Measurements from ENCODE around the gene C12orf76.

DNA sequence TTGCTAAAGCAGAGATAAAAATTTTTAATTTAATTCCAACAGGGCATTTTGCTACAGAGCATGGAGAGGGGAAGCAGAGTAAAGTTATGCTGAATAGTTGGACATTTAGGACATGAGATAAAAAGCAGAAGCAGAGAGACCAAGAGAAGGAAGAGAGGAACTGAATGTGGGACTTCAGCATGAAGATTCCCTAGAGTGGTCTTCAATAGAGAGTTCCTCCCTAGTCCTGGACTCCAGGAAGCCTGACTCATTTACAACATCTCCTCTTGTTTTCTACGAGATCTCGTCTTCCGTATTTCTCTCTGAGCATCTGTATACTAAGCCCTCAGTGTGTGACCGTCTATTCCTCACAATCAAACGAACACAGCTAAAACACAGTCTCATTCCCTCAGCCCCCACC, 40.6 kb upstream of the C12orf76 start:
- TF ChIP-seq, protein P1, sequence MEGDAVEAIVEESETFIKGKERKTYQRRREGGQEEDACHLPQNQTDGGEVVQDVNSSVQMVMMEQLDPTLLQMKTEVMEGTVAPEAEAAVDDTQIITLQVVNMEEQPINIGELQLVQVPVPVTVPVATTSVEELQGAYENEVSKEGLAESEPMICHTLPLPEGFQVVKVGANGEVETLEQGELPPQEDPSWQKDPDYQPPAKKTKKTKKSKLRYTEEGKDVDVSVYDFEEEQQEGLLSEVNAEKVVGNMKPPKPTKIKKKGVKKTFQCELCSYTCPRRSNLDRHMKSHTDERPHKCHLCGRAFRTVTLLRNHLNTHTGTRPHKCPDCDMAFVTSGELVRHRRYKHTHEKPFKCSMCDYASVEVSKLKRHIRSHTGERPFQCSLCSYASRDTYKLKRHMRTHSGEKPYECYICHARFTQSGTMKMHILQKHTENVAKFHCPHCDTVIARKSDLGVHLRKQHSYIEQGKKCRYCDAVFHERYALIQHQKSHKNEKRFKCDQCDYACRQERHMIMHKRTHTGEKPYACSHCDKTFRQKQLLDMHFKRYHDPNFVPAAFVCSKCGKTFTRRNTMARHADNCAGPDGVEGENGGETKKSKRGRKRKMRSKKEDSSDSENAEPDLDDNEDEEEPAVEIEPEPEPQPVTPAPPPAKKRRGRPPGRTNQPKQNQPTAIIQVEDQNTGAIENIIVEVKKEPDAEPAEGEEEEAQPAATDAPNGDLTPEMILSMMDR (IDR thresholded peaks at IDR 0.05) = no peak
- TF ChIP-seq POLR2AphosphoS5 (IDR thresholded peaks at IDR 0.05) (no peak), POLR2A (IDR thresholded peaks at IDR 0.05) (no peak)

Data from suprapubic skin (tissue), 4 donors.